Neutrophil (primary cell): ENCODE data around the gene C1QTNF3.

ENCODE experiments used
- H3K27ac ChIP-seq: fragments of 200-600 bp; sonication (generic); 2 replicates; pipeline ENCODE4 v1.5.1; 2016; ENCODE audit warnings: mild to moderate bottlenecking, moderate library complexity
- H3K27me3 ChIP-seq: fragments of 200-600 bp; sonication (generic); 2 replicates; pipeline ENCODE4 v1.6.0; 2016; ENCODE audit warnings: mild to moderate bottlenecking
- H3K36me3 ChIP-seq: fragments of 200-600 bp; sonication (generic); 2 replicates; pipeline ENCODE4 v1.5.1; 2017
- H3K4me1 ChIP-seq, 2 experiments: fragments of 200-600 bp in 1 of 2; sonication (generic) in 1 of 2; 1 replicate in 1 of 2; 2 replicates in 1 of 2; pipeline versions ENCODE4 v1.5.1 to v1.6.1; 2013 to 2016; ENCODE audit warnings: low read depth in 1 of 2, low read length in 1 of 2, mild to moderate bottlenecking in 1 of 2, moderate library complexity in 1 of 2; ENCODE audit not compliant: control insufficient read depth in 1 of 2, insufficient read depth in 1 of 2
- H3K4me3 ChIP-seq, 2 experiments: fragments of 200-600 bp in 1 of 2; sonication (generic) in 1 of 2; 1 replicate in 1 of 2; 2 replicates in 1 of 2; pipeline ENCODE4 v1.5.1; 2013 to 2016; ENCODE audit warnings: low read depth in 1 of 2, low read length in 1 of 2, mild to moderate bottlenecking in 1 of 2, moderate library complexity in 1 of 2
- H3K9me3 ChIP-seq: fragments of 200-600 bp; sonication (generic); 2 replicates; pipeline ENCODE4 v1.5.1; 2016
- CTCF ChIP-seq: fragments of 200-600 bp; sonication (generic); IDR thresholded peaks from 2 replicates; pipeline ENCODE4 v1.5.1; 2016; ENCODE audit warnings: antibody characterized with exemption

C1QTNF3 gene

GRCh38 chr5:34064656-34065055 is 21.6 kb upstream of the C1QTNF3 start:
- peaks cover 21% of the 10 kb centered on the region in 2 experiments for H3K4me1 ChIP-seq
- H3K4me3 ChIP-seq, result no peak overlapping the region
- no peak for TF ChIP-seq CTCF
- H3K36me3 ChIP-seq, result no peaks in the 10 kb centered on the region
- H3K27ac ChIP-seq, result no peak overlapping the region
- no peaks in the 10 kb centered on the region for H3K27me3 ChIP-seq
- H3K9me3 ChIP-seq, result no peaks in the 10 kb centered on the region

GRCh38 chr5:34062419-34062818 is 19.4 kb upstream of the C1QTNF3 start:
- H3K4me3 ChIP-seq, result no peak overlapping the region
- no peaks in the 10 kb centered on the region for H3K27me3 ChIP-seq
- H3K36me3 ChIP-seq, result no peaks in the 10 kb centered on the region
- no peak for TF ChIP-seq CTCF
- peaks cover 21% of the 10 kb centered on the region in 2 experiments for H3K4me1 ChIP-seq
- H3K27ac ChIP-seq, result peak overlapping the region; percentile 63
- H3K9me3 ChIP-seq, result no peaks in the 10 kb centered on the region

GRCh38 chr5:34061993-34062392 is 19.0 kb upstream of the C1QTNF3 start:
- no peak overlapping the region for H3K4me3 ChIP-seq
- no peaks in the 10 kb centered on the region for H3K27me3 ChIP-seq
- H3K36me3 ChIP-seq, result no peaks in the 10 kb centered on the region
- peaks cover 21% of the 10 kb centered on the region in 2 experiments for H3K4me1 ChIP-seq
- no peaks in the 10 kb centered on the region for H3K9me3 ChIP-seq
- no peak for TF ChIP-seq CTCF
- peak overlapping the region; percentile 63 for H3K27ac ChIP-seq

DNA sequence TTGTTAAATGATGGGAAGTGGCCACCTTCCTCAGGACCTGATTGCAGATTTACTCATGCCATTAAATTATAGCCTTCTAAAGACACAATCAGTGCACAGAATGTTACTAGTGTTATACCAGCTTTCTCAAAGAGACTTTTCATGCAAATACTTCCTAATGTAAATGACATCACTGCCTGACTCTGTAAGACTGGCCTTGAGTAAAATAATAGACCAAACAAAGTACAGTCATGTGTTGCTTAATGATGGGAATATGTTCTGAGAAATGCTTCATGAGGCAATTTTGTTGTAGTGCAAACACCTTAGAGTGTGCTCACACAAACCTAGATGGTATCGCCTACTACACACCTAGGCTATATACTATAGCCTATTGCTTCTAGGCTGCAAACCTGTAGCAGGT is 17.0 kb upstream of the C1QTNF3 start:
- Histone ChIP-seq H3K27ac (no peak overlapping the region), H3K36me3 (no peaks in the 10 kb centered on the region), H3K4me3 (no peak overlapping the region), H3K9me3 (no peaks in the 10 kb centered on the region), H3K27me3 (no peaks in the 10 kb centered on the region), H3K4me1 (peaks cover 21% of the 10 kb centered on the region in 2 experiments)
- no peak for TF ChIP-seq CTCF

GRCh38 chr5:34058532-34058931 is 15.5 kb upstream of the C1QTNF3 start:
- no peak overlapping the region for H3K27ac ChIP-seq
- peaks cover 21% of the 10 kb centered on the region in 2 experiments for H3K4me1 ChIP-seq
- no peaks in the 10 kb centered on the region for H3K9me3 ChIP-seq
- H3K27me3 ChIP-seq, result no peaks in the 10 kb centered on the region
- no peak overlapping the region for H3K4me3 ChIP-seq
- no peak for TF ChIP-seq CTCF
- no peaks in the 10 kb centered on the region for H3K36me3 ChIP-seq

- TF ChIP-seq CTCF, result no peak
- no peak overlapping the region for H3K27ac ChIP-seq
- peaks cover 16 to 17% of the 10 kb centered on the region in 2 experiments for H3K4me1 ChIP-seq
- no peaks in the 10 kb centered on the region for H3K27me3 ChIP-seq
- H3K9me3 ChIP-seq, result no peaks in the 10 kb centered on the region
- no peak overlapping the region for H3K4me3 ChIP-seq
- no peaks in the 10 kb centered on the region for H3K36me3 ChIP-seq
Observed at GRCh38 chr5:34057569-34057968, 14.6 kb upstream of the C1QTNF3 start.
